Bronchial epithelial cell (primary cell): ENCODE measurements around the gene GLT8D2. TPM values are rescaled to one million over a fixed set of nuclear protein-coding genes. Genes with fewer than 3 reads are reported as not detected.

Experiments used
- DNase-seq: peaks from one replicate; pipeline ENCODE4 v3.0.0-alpha.2; 2010; ENCODE audit warnings: low read depth
- FAIRE-seq: peaks from 2 replicates; lab custom pipeline; 2011; peaks lifted over from hg19 to GRCh38; lab: Jason Lieb, UNC
- H3K27me3 ChIP-seq: 2 replicates; pipeline ENCODE4 v1.5.1; 2011; ENCODE audit warnings: low read length; ENCODE audit not compliant: control insufficient read depth, insufficient read depth
- H3K36me3 ChIP-seq: 2 replicates; pipeline ENCODE4 v1.5.1; 2011; ENCODE audit warnings: low read length; ENCODE audit not compliant: control insufficient read depth, insufficient read depth
- H3K4me3 ChIP-seq: 2 replicates; pipeline ENCODE4 v1.5.1; 2011; ENCODE audit warnings: mild to moderate bottlenecking, low read depth, low read length, control low read depth
- total RNA-seq: library from RNA; depleted of rRNA; stranded (reverse); fragments of >200 nt; gene quantifications from 2 replicates; pipeline ENCODE4 v1.2.1, GENCODE V29; 2014
- TF ChIP-seq, protein P1 (sequence below): IDR thresholded peaks from 2 replicates; pipeline ENCODE4 v1.5.1; 2011; ENCODE audit warnings: mild to moderate bottlenecking, moderate library complexity, low read length, control low read depth, inconsistent platforms; ENCODE audit not compliant: insufficient read depth, severe bottlenecking

GLT8D2 gene
- total RNA-seq, 1 donor from 2014 or later: 1.3 TPM

DNA sequence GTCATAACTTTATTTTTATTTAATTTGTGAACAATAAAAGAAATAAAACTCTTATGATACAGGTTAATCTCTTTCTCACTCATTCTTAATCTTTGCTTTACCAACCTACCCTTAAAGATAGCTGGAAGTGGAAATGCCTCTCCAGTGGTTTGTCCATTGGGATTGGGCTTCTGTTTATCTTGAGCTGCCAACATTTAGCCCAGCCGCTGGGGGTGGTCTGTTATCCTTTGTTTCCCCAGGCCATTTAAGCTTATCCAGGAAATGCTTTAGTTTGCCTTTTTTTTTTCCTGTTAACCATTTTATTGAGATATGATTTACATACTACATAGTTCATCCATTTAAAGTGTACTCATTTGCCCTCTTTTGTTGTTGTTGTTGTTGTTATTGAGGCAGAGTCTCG, 76.1 kb downstream of the GLT8D2 start:
- peaks cover 8% of the 10 kb centered on the region for H3K36me3 ChIP-seq
- no peak overlapping the region for H3K4me3 ChIP-seq
- TF ChIP-seq, protein P1, sequence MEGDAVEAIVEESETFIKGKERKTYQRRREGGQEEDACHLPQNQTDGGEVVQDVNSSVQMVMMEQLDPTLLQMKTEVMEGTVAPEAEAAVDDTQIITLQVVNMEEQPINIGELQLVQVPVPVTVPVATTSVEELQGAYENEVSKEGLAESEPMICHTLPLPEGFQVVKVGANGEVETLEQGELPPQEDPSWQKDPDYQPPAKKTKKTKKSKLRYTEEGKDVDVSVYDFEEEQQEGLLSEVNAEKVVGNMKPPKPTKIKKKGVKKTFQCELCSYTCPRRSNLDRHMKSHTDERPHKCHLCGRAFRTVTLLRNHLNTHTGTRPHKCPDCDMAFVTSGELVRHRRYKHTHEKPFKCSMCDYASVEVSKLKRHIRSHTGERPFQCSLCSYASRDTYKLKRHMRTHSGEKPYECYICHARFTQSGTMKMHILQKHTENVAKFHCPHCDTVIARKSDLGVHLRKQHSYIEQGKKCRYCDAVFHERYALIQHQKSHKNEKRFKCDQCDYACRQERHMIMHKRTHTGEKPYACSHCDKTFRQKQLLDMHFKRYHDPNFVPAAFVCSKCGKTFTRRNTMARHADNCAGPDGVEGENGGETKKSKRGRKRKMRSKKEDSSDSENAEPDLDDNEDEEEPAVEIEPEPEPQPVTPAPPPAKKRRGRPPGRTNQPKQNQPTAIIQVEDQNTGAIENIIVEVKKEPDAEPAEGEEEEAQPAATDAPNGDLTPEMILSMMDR: no peak
- no peaks in the 10 kb centered on the region for H3K27me3 ChIP-seq
- no peak for DNase-seq
- FAIRE-seq: no peak

GRCh38 chr12:103969391-103969790, 80.6 kb downstream of the GLT8D2 start:
- H3K4me3 ChIP-seq: no peak overlapping the region
- peaks cover 7% of the 10 kb centered on the region for H3K36me3 ChIP-seq
- TF ChIP-seq, protein P1: no peak
- no peaks in the 10 kb centered on the region for H3K27me3 ChIP-seq
- DNase-seq: peak; percentile 39
- FAIRE-seq: no peak

GRCh38 chr12:103966736-103967135, 83.3 kb downstream of the GLT8D2 start:
- DNase-seq: no peak
- Histone ChIP-seq H3K27me3 (no peaks in the 10 kb centered on the region), H3K4me3 (peak overlapping the region; percentile 80), H3K36me3 (peaks cover 4% of the 10 kb centered on the region)
- TF ChIP-seq, protein P1: no peak
- no peak for FAIRE-seq

DNA sequence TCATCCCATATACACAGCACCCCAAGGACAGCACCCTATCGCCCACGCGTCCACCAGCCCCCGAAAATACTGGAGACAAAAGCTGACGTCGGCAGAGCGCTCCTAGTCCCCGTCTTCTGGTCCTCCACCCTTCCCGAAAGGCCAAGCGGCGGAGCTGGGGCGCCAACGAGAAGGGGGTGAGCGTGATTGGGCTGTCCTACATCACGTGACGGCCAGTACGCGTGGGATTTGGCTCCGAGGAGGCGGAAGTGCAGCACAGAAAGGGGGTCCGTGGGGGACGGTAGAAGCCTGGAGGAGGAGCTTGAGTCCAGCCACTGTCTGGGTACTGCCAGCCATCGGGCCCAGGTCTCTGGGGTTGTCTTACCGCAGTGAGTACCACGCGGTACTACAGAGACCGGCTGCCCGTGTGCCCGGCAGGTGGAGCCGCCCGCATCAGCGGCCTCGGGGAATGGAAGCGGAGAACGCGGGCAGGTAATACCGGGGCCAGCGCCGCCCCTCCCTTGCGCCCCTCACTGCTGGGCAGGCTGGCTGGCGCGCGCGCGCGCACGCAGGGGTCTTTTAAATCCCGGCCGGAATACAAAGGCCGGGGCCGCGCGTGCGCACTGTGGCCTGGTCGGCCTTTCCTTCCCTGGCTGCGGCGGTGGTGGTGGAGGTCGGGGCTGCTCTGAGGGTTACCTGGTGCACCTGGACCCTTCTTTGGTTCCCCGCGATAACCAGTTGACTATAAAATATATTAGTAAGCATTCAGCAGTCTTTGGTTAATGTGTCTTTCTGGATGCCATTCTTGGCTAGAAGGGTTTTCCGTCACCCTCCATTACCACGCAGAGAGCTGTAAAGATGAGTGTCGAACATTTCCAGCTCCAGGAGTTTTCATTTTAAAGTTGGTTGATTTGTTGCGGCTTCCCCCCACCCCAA, 84.1 kb downstream of the GLT8D2 start, which contains the start of gene TDG:
Gene TDG (plus strand): TSS at position 283 of the 915 bp plus-strand sequence. CDS start 166 bp downstream, at position 449.
- no peak for FAIRE-seq
- peak within 1 kb of the TSS; percentile 80 for H3K4me3 ChIP-seq
- no peaks in the 10 kb centered on the region for H3K27me3 ChIP-seq
- TF ChIP-seq, protein P1: peak; percentile 44
- H3K36me3 ChIP-seq: peaks cover 4% of the 10 kb centered on the region
- peak; percentile 94 for DNase-seq

- TF ChIP-seq, protein P1: no peak
- FAIRE-seq (no peak), DNase-seq (no peak)
- peaks cover 4% of the 10 kb centered on the region for H3K36me3 ChIP-seq
- no peaks in the 10 kb centered on the region for H3K27me3 ChIP-seq
- H3K4me3 ChIP-seq: peak overlapping the region; percentile 80
These were observed 84.8 kb downstream of the GLT8D2 start for GRCh38 chr12:103965255-103965589.
